Amniotic epithelial cell (primary cell): Measurements from ENCODE around the gene TRAPPC11.
"Not testable (repeated sequence)": the region's sequence is repeated elsewhere in the genome, so short reads cannot be mapped to it uniquely, and the experiment has no call there.

ENCODE experiments used
- DNase-seq: peaks from one replicate; pipeline ENCODE4 v3.0.0-alpha.2; 2010; ENCODE audit warnings: low read depth

The TRAPPC11 gene

GRCh38 chr4:183659029-183659871 is at the start of gene TRAPPC11, which contains the start of gene RWDD4:
TRAPPC11 (plus strand) TSS chr4:183659293; CDS start chr4:183663868, 4,575 bp downstream.
RWDD4 (minus strand) TSS chr4:183659185; CDS start chr4:183658952, 233 bp downstream.
- peak; percentile 99 for DNase-seq

DNA sequence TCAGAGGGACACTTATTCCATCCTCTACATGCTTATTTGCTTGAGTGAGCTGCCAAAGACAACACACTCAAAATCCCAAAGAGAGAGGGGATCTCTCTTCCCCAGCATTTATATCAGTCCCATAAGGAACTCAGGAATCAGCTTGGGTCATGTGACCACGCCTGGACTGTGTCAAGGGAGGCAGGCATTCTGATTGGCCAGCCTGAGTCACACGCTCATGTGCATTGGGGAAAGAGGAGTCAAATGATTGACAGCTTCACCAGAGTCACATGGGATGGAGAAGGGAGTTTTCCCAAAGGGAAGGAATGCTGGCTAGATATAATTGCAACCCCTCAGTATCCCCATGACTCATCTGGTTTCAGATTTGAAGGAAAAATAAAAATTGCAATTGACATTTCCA is 49.1 kb upstream of the TRAPPC11 start:
- peak; percentile 71 for DNase-seq

DNA sequence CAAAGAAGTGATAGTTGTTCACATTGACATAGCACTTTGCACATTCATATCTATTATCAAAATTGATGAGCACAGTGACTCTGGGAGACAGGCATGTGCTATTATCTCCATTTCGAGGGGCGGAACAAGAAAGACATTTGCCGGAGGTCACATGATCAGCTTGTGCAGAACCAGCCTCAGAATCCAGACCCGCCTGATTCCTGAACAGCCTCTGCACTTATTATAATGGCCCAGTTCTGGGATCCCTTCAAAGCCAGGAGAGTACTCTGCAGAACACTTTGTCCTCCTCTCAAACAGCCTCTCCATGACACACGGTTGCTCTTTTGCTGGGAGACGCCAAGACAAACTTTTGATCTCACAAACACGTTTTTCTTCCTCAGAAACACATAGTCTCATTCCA is 48.5 kb upstream of the TRAPPC11 start:
- DNase-seq: no peak

DNA sequence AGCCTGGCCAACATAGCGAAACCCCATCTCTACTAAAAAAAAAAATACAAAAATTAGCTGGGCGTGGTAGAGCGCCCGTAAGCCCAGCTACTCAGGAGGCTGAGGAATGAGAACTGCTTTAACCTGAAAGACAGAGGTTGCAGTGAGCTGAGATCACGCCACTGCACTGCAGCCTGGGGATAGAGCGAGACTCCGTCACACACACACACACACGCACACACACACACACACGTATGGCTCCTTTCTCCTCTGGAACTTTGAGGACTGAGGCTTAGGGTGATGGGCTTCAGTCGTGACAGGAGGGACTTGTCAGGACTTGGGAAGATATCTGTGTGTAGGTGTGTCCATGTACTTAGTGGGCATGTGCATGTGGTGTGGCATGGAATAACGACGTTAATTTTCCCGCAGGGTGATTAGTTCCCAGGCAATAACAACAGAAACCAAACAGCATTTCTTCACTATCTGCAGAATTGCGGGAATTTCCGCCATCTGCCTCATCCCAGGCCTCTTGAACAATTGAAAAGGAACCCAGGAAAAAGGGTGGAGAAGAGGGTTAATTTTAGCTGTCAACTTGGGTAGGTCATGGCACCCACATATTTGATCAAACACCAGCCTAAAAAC is 47.8 kb upstream of the TRAPPC11 start:
- DNase-seq: no peak

DNA sequence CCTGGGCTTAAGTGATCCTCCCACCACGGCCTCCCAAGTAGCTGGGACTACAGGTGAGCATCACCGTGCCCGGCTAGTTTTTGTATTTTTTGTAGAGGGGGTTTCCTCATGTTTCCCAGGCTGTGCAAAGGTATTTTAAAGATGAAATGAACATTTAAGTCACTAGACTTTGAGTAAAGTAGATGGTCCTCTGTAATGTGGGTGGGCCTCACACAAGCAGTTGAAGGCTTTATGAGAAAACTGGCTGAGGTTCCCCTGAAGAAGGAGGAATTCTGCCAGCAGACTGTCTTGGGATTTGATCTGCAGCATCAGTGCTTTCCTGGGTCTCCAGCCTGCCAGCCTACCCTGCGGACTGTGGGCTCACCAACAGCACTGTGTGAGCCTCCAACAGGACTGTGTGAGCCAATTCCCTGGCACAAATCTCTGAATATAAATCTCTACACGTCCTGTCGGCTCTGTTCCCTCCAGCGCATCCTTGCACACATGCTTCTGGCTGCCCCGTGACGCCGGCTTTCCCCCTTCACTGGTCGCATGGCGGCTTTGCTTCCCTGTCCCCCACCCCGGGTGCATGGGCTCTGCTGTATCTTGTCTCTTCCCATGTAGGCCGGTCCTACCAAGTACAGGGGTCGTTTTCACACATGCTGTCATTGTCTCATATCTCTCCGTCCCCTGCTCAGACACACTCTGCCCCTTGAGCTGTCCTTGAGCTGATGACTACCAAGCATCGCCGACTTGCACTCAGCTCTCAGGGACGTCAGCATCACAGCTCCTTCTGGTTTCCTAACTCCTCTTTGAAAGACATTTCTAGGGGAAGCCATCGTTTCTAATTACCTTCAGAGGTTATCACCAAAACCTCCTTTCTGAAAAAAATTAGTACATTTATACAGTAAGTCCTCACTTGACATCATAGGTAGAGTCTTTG is 46.5 kb upstream of the TRAPPC11 start:
- DNase-seq: no peak

DNA sequence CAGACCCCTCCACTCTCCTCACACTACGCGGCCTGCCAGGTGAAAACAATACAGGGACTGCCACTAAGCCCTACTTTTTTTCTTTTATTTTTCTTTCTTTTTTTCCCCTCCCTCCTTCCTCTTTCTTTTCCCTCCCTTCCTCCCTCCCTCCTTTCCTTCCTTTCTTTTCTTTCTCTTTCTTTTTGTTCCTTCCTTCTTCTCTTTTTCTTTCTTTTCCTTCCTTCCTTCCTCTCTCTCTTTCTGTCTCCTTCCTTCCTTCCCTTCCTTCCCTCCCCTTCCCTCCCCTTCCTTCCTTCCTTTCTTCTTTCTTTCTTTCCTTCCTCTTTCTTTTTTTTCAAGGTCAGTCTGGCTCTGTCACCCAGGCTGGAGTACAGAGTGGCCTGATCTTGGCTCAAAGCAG is 42.0 kb upstream of the TRAPPC11 start:
- DNase-seq: no peak

GRCh38 chr4:183618681-183619080 is 40.4 kb upstream of the TRAPPC11 start:
- peak; percentile 57 for DNase-seq

DNA sequence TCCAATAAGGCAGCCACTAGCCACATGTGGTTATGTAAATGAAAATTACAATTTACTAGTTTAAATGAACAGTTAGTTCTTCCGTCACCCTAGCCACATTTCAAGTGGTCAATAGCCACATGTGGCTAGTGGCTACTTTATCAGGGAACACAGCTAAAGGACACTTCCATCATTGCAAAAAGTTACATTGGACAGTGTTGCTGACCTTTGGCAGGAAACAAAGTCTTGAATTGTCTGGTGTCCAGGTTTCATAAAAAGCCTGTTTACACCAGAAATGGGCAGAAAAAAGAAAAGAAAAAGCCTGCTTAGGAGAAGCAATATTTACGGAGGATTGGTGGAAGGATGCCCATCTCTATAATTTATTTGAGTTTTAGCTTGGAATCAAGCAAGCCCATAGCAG is 38.7 kb upstream of the TRAPPC11 start:
- no peak for DNase-seq

DNA sequence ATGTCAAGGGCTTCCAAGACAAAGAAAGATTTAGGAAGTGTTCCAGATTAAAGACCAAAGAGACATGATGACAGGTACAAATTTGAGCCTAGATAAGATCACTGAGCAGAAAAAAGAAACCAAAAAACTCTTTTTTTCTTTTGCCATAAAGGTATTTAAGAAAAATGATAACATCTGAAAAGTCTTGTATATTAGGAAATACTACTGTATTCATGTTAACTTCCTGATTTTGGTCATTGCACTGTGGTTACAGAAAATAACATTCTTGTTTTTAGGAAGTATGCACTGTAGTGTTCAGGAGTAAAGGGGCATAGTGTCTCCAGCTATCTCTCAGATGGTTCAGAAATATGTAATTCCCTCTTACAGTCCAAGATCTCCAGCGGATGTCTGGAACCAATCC is 37.2 kb upstream of the TRAPPC11 start:
- no peak for DNase-seq

DNA sequence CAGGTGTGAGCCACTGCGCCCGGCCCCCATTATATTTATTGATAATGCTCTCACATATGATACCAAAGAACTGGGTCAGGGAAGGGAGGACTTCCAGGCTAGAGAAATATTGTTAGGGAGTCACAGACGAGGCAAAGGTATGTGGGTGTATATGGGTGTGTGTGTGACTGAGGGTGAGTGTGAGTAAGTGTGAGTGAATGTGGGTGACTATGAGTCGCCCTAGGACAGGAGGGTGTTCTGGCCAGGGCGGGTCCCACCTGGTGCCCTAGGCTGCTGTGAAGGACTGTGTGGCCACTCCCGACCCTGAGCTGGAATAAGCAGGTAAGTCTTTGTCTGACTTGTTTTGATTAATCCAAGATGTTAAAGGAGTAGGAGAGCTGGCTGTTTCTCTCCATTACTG is 34.5 kb upstream of the TRAPPC11 start:
- DNase-seq: no peak

DNA sequence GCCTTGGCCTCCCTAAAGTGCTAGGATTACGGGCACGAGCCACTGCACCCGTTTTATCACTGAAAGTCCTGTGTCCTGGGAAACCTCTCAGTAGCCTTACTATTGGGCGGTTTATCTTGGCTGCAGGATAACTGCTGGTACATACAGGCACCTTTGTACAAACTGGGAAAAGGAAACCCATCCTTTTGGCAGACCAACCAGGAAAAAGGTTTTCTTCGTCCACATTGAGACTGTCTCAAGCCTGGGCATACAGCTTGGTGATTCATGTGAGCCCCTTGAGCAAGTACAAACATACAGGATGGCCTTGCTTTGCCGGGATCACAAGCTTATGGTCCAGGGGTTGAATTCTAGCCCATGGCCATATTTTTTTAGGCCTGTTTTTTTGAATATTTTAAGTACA is 32.9 kb upstream of the TRAPPC11 start:
- no peak for DNase-seq

DNA sequence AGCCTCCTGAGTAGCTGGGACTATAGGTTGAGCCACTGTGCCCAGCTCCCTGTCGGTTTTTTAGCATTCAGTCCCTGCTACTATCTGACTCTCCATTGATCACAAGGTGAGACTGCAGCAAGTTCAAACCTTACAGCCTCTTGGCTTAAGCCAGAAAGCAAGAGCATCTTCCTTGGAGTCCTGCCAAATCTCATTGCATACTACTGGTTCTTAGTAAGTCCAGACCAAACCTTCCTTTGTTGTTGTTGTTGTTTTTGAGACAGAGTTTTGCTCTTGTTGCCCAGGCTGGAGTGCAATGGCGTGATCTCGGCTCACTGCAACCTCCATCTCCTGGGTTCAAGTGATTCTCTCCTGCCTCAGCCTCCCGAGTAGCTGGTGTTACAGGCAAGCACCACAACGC is 31.8 kb upstream of the TRAPPC11 start:
- DNase-seq: not testable (repeated sequence)

GRCh38 chr4:183627979-183628588 is 31.0 kb upstream of the TRAPPC11 start:
- DNase-seq: no peak

DNA sequence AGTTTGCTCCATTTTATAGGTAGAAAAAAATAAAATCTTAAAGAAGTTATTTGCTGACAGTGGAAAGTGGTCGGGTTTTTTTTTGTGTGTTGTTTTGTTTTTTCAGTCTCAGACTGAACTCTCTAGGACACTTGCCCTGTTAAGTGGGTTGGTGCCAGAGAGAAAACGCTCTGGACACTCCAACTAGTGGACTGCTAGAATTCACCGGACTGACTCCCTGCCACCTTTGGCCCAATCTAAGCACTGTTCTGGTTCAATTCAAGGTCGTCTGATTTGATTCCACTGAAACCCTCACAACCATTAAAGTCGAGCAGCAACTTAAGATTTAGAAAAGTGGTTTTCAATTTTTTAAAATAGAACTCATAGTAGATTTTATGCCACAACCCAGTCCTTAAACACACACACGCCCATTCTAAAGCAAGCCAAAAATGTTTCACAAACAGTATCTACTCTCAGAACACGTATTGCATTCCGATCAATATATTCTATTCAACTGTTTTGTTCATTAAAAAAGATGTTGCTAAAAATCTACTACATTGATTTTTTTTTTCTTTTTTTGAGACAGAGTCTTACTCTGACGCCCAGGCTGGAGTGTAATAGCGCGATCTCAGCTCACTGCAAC is 27.4 kb upstream of the TRAPPC11 start:
- no peak for DNase-seq

GRCh38 chr4:183632689-183633088 is 26.4 kb upstream of the TRAPPC11 start:
- DNase-seq: no peak

DNA sequence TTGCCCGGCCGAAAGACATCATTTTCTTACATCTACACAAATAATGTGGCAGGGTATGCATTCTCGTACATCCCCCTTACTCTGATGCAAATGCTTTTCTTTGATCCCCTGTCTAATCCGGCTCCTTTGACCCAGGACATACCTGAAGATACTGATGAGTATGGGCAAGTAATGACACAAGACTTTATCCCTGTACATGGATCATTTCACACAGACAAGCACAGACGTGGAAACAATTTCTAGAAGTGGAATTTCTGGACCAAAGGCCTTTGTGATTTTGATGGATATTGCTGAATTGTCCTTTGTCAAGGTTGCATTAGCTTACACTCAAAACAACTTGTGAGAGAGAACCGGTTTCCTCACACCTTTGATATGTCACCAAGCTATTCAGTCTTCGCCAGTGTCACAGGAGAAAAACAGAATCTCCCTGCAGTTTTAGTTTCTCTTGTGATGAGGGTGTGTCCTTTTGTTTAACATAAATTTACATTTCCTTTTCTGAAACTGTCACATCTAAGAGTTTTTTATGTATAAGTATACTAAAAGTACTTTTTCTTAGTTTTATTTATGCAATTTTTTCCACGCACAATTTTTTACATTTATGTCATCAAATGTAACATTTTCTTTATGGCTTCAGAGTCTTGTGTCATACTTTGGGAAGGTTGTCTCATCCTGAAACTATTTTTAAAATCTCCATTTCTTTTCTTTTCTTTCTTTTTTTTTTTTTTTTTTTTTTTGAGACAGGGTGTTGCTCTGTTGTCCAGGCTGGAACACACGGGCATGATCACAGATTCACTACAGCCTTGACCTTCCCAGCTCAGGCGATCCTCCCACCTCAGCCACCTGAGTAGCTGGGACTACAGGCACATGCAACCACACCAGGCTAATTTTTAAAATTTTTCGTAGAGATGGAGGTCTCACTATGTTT is 25.4 kb upstream of the TRAPPC11 start:
- no peak for DNase-seq

DNA sequence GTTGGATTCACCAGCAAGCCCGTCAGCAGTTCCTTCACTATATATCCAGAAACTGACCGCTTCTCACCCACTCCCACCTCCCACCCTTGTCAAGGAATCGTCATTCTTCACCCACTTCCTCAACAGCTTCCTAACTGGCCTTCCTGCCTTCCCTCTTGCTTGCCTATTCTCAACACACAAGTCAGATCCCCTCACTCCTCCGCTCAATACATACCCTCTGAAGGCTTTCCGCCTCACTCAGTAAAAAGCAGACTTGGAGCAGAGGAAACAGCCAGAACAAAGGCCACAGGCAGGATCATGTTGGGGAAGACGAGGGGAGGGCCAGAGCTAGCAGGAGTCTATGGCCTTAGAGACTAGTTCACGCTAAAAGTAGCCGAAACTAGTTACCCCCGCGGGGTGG is 23.8 kb upstream of the TRAPPC11 start:
- DNase-seq: no peak

DNA sequence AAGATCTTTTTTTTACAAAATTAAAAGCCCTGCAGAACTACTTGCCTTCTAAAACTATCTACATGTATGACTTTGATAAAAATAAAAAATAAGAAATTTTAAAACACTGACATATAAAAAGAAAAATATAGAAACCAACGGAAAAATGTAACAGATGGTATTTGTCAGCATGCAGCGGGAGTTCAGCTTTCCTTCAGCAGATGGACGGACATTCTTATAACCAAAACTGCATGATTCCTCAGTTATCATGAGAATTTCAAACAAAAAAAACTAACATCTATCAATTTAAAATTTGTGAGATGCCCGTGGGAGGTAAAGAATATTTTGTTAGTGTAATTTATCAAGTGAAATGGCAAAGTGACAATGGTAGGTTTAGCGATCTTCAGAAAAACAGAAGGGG is 23.4 kb upstream of the TRAPPC11 start:
- DNase-seq: no peak

GRCh38 chr4:183636503-183636902 is 22.6 kb upstream of the TRAPPC11 start:
- DNase-seq: no peak

GRCh38 chr4:183636923-183637322 is 22.2 kb upstream of the TRAPPC11 start:
- DNase-seq: no peak
